ENCODE results near the gene FHDC1. TPM values are rescaled to one million over a fixed set of nuclear protein-coding genes. Genes with fewer than 3 reads are reported as not detected.

Gene FHDC1
- total RNA-seq, 1 experiment from 2014 or later: 19.9 TPM

GRCh38 chr4:152992027-152992426, 55.9 kb downstream of the FHDC1 start:
- Histone ChIP-seq H3K9ac (ENCODE audit: extremely low read depth, insufficient read length, low read length) (no peak overlapping the region), H3K27ac (ENCODE audit: insufficient read length, low read depth, low read length) (no peak overlapping the region), H3K79me1 (ENCODE audit: insufficient read depth, low read depth, low read length, poor library complexity, severe bottlenecking) (no peaks in the 10 kb centered on the region), H3K18ac (ENCODE audit: insufficient read length, low read depth, low read length) (no peak overlapping the region), H4K8ac (replicated peaks; ENCODE audit: insufficient read length, low read depth, low read length) (no peak overlapping the region), H2AK5ac (ENCODE audit: insufficient read length, low read length) (no peak overlapping the region), H2BK5ac (ENCODE audit: insufficient read length, low read length) (no peak overlapping the region), H4K91ac (ENCODE audit: insufficient read length, low read depth, low read length) (no peak overlapping the region), H3K23ac (ENCODE audit: insufficient read length, low read depth, low read length) (no peak overlapping the region), H3K23me2 (ENCODE audit: insufficient read length, low read depth, low read length, poor library complexity, severe bottlenecking) (no peaks in the 10 kb centered on the region), H3K27me3 (ENCODE audit: insufficient read depth, low read length) (no peaks in the 10 kb centered on the region), H3K4me1 (ENCODE audit: insufficient read depth, low read length) (peaks cover 6% of the 10 kb centered on the region; the same call in 1 of the 2 replicates), H3K79me2 (ENCODE audit: insufficient read depth, low read length) (no peaks in the 10 kb centered on the region), H2BK20ac (ENCODE audit: low read depth, low read length, poor library complexity, severe bottlenecking) (no peak overlapping the region), H3K14ac (ENCODE audit: insufficient read depth, low read length) (no peak overlapping the region), H3K4ac (ENCODE audit: low read depth, low read length) (no peak overlapping the region), H2BK120ac (ENCODE audit: low read depth, low read length, poor library complexity, severe bottlenecking) (no peak overlapping the region), H2BK15ac (ENCODE audit: low read depth, low read length) (no peak overlapping the region), H2AFZ (ENCODE audit: low read length) (no peak overlapping the region), H3K56ac (ENCODE audit: insufficient read length, low read depth, low read length) (no peak overlapping the region), H4K20me1 (ENCODE audit: control insufficient read depth, insufficient read depth, insufficient read length) (no peaks in the 10 kb centered on the region), H3K9me3 (ENCODE audit: control insufficient read depth, low read depth, low read length) (no peaks in the 10 kb centered on the region), H2BK12ac (ENCODE audit: insufficient read length, low read depth, low read length) (no peak overlapping the region), H3T11ph (ENCODE audit: low read length) (no peak overlapping the region), H4K5ac (ENCODE audit: insufficient read length, low read depth, low read length) (no peak overlapping the region), H3K4me2 (ENCODE audit: insufficient read depth, insufficient read length, low read length) (no peak overlapping the region)
- Mint-ChIP-seq H3K27me3 (ENCODE audit: low read depth) (peaks cover 4% of the 10 kb centered on the region), H3K4me1 (peaks cover 29 to 35% of the 10 kb centered on the region in 2 experiments), H3K9me3 (no peaks in the 10 kb centered on the region; a peak in 1 of 5 replicates), H3K36me3 (ENCODE audit: insufficient read depth in 1 of 3, low read depth in 3 of 3) (no peaks in the 10 kb centered on the region), H3K27ac (peak overlapping the region in 1 of 3 experiments; percentile 83; a peak in 1 of 7 replicates), H3K4me3 (no peak overlapping the region)
- no peak for DNase-seq
- WGBS (ENCODE audit: extremely low coverage, insufficient read length, low lambda C conversion rate): no CpG with 5 or more reads among the region's 8 CpGs
- TF ChIP-seq CTCF (conservative IDR thresholded peaks at IDR 0.05): no peak

Data from H9 (cell line).